ENCODE data around the gene ASXL1.

DNA sequence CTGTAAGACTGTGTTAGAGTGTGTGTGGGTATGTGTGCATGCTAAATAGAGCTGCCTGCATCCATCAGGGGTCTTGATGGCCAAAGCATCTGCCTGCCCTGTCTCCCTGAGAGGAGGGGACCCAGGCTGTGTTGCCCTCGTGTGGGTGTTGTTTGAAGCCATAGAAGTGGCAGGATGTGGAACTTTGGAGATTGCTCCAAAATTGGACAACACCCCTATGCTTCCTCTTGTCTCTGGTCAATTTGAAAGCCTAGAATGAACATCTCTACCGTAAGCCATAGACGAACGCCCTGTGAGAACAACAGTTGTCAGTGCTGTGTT lies 82.6 kb downstream of the ASXL1 start:
- TF ChIP-seq, protein P1, sequence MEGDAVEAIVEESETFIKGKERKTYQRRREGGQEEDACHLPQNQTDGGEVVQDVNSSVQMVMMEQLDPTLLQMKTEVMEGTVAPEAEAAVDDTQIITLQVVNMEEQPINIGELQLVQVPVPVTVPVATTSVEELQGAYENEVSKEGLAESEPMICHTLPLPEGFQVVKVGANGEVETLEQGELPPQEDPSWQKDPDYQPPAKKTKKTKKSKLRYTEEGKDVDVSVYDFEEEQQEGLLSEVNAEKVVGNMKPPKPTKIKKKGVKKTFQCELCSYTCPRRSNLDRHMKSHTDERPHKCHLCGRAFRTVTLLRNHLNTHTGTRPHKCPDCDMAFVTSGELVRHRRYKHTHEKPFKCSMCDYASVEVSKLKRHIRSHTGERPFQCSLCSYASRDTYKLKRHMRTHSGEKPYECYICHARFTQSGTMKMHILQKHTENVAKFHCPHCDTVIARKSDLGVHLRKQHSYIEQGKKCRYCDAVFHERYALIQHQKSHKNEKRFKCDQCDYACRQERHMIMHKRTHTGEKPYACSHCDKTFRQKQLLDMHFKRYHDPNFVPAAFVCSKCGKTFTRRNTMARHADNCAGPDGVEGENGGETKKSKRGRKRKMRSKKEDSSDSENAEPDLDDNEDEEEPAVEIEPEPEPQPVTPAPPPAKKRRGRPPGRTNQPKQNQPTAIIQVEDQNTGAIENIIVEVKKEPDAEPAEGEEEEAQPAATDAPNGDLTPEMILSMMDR (IDR thresholded peaks at IDR 0.05), result no peak
- TF ChIP-seq POLR2A (IDR thresholded peaks at IDR 0.05) (no peak), EP300 (IDR thresholded peaks at IDR 0.05) (no peak)

Measured in ovary (tissue), 3 donors.